A204.1 (cell line): Measurements from ENCODE around the gene NKAIN2.
"Not testable (repeated sequence)": the region's sequence is repeated elsewhere in the genome, so short reads cannot be mapped to it uniquely, and the experiment has no call there.

Source experiments
- FAIRE-seq: peaks from 2 replicates; lab custom pipeline; 2012; peaks lifted over from hg19 to GRCh38; lab: Jason Lieb, UNC

Gene NKAIN2

GRCh38 chr6:124703541-124703940, 899.9 kb downstream of the NKAIN2 start:
- FAIRE-seq, result no peak

GRCh38 chr6:124712532-124712931, 908.9 kb downstream of the NKAIN2 start:
- FAIRE-seq, result not testable (repeated sequence)

GRCh38 chr6:124714728-124715127, 911.1 kb downstream of the NKAIN2 start:
- FAIRE-seq, result no peak

- no peak for FAIRE-seq
These were observed 916.2 kb downstream of the NKAIN2 start for GRCh38 chr6:124719913-124720312.

- FAIRE-seq, result no peak
These were observed 917.7 kb downstream of the NKAIN2 start for GRCh38 chr6:124721331-124721730.

- FAIRE-seq, result no peak
These were observed 918.6 kb downstream of the NKAIN2 start for GRCh38 chr6:124722141-124722878.

- no peak for FAIRE-seq
These were observed 920.0 kb downstream of the NKAIN2 start for GRCh38 chr6:124723671-124724070.

- not testable (repeated sequence) for FAIRE-seq
These were observed 934.1 kb downstream of the NKAIN2 start for GRCh38 chr6:124737804-124738203.

GRCh38 chr6:124738482-124738881, 934.8 kb downstream of the NKAIN2 start:
- no peak for FAIRE-seq

- FAIRE-seq, result no peak
These were observed 937.7 kb downstream of the NKAIN2 start for GRCh38 chr6:124741341-124741740.

- no peak for FAIRE-seq
These were observed 939.3 kb downstream of the NKAIN2 start for GRCh38 chr6:124742971-124743370.

- FAIRE-seq, result no peak
These were observed 939.8 kb downstream of the NKAIN2 start for GRCh38 chr6:124743420-124743819.

GRCh38 chr6:124747349-124747748, 943.7 kb downstream of the NKAIN2 start:
- FAIRE-seq, result no peak

GRCh38 chr6:124748778-124749177, 945.1 kb downstream of the NKAIN2 start:
- FAIRE-seq, result no peak

- no peak for FAIRE-seq
These were observed 949.3 kb downstream of the NKAIN2 start for GRCh38 chr6:124753001-124753400.

GRCh38 chr6:124753562-124754105, 950.0 kb downstream of the NKAIN2 start:
- no peak for FAIRE-seq

GRCh38 chr6:124755321-124755720, 951.7 kb downstream of the NKAIN2 start:
- FAIRE-seq, result no peak

- FAIRE-seq, result no peak
These were observed 953.9 kb downstream of the NKAIN2 start for GRCh38 chr6:124757560-124757959.

GRCh38 chr6:124758663-124759062, 955.0 kb downstream of the NKAIN2 start:
- no peak for FAIRE-seq

- FAIRE-seq, result no peak
These were observed 961.6 kb downstream of the NKAIN2 start for GRCh38 chr6:124765280-124765679.

GRCh38 chr6:124768224-124768623, 964.6 kb downstream of the NKAIN2 start:
- FAIRE-seq, result no peak

- FAIRE-seq, result no peak
These were observed 966.3 kb downstream of the NKAIN2 start for GRCh38 chr6:124769811-124770544.

GRCh38 chr6:124770784-124771183, 967.1 kb downstream of the NKAIN2 start:
- FAIRE-seq, result no peak
